Measurements from ENCODE around the gene KRTAP5-6. TPM values are rescaled to one million over a fixed set of nuclear protein-coding genes. Genes with fewer than 3 reads are reported as not detected.

Gene KRTAP5-6
- total and polyA plus RNA-seq, 10 donors = not detected

GRCh38 chr11:1652442-1652770 lies 44.6 kb upstream of the KRTAP5-6 start:
- no peak overlapping the region for H3K27ac ChIP-seq
- DNase-seq = no peak
- intact Hi-C loops (cut with DNase I; ENCODE audit: low total_unique reads) = loop anchor here (5.0 to 10.0 kb wide), 3 partner anchors 40 to 502 kb away; partner anchors contain the start of gene SYT8
- H3K4me3 ChIP-seq = no peak overlapping the region
- WGBS, 5 donors = 52 to 58% (median 54%) methylated on average over 20 of the region's 20 CpGs
- peaks cover 0 to 43% (median 4%) of the 10 kb centered on the region in 7 donors for H3K27me3 ChIP-seq (replicated peaks in 1 of 7)
- H3K9me3 ChIP-seq = no peaks in the 10 kb centered on the region
- TF ChIP-seq CTCF (IDR thresholded peaks at IDR 0.05 in 8 of 11, conservative IDR thresholded peaks at IDR 0.05 in 3 of 11) = no peak
- H3K4me1 ChIP-seq = peaks cover 5 to 34% (median 23%) of the 10 kb centered on the region in 6 donors
- H3K36me3 ChIP-seq = no peaks in the 10 kb centered on the region

GRCh38 chr11:1652771-1653540 lies 44.0 kb upstream of the KRTAP5-6 start:
- TF ChIP-seq POLR2A (IDR thresholded peaks at IDR 0.05) (no peak), POLR2AphosphoS5 (IDR thresholded peaks at IDR 0.05) (peak in 2 of 3 donors; percentile 57 to 60), CTCF (IDR thresholded peaks at IDR 0.05 in 8 of 11, conservative IDR thresholded peaks at IDR 0.05 in 3 of 11) (peak; percentile 93 to 99 (median 97))
- peaks cover 5 to 34% (median 23%) of the 10 kb centered on the region in 6 donors for H3K4me1 ChIP-seq
- H3K27ac ChIP-seq = no peak overlapping the region
- H3K4me3 ChIP-seq = peak overlapping the region in 1 of 8 donors; percentile 26
- peak; percentile 95 for DNase-seq
- peaks cover 0 to 43% (median 4%) of the 10 kb centered on the region in 7 donors for H3K27me3 ChIP-seq (replicated peaks in 1 of 7)
- no peaks in the 10 kb centered on the region for H3K36me3 ChIP-seq
- intact Hi-C loops (cut with DNase I; ENCODE audit: low total_unique reads) = loop anchor here (5.0 to 10.0 kb wide), 3 partner anchors 39 to 502 kb away; partner anchors contain the start of gene SYT8
- no peaks in the 10 kb centered on the region for H3K9me3 ChIP-seq
- WGBS, 5 donors = 31 to 34% (median 33%) methylated on average over 16 to 34 of the region's 34 CpGs

- peak; percentile 44 for DNase-seq
- peak overlapping the region in 2 of 8 donors; percentile 21 to 54 for H3K27ac ChIP-seq
- H3K36me3 ChIP-seq = no peaks in the 10 kb centered on the region
- intact Hi-C loops (cut with DNase I; ENCODE audit: low total_unique reads) = loop anchor here (5.0 to 10.0 kb wide), 3 partner anchors 39 to 501 kb away; partner anchors contain the start of gene SYT8
- peaks cover 5 to 34% (median 23%) of the 10 kb centered on the region in 6 donors for H3K4me1 ChIP-seq
- H3K9me3 ChIP-seq = no peaks in the 10 kb centered on the region
- H3K4me3 ChIP-seq = no peak overlapping the region
- 78 to 91% (median 81%) methylated on average over 13 to 14 of the region's 14 CpGs for WGBS, 5 donors
- peaks cover 0 to 43% (median 4%) of the 10 kb centered on the region in 7 donors for H3K27me3 ChIP-seq (replicated peaks in 1 of 7)
- no peak for TF ChIP-seq POLR2AphosphoS5 (IDR thresholded peaks at IDR 0.05)
- no peak for TF ChIP-seq POLR2A (IDR thresholded peaks at IDR 0.05)
- no peak for TF ChIP-seq CTCF (IDR thresholded peaks at IDR 0.05 in 8 of 11, conservative IDR thresholded peaks at IDR 0.05 in 3 of 11)
Measured at GRCh38 chr11:1653541-1654387, 43.2 kb upstream of the KRTAP5-6 start.

Measured in spleen (tissue), 11 donors.